Astrocyte of the cerebellum (primary cell): ENCODE measurements around the gene PXDN.

Source experiments
- DNase-seq: peaks from one replicate; pipeline ENCODE4 v3.0.0-alpha.2; 2011; ENCODE audit warnings: low read depth
- H3K4me3 ChIP-seq: 2 replicates; pipeline ENCODE4 v1.5.1; 2011; ENCODE audit warnings: mild to moderate bottlenecking, low read depth, low read length, moderate library complexity
- in situ Hi-C: cut with HindIII; loops from 2 replicates; pipeline ENCODE4 v1.10.0; 2017; ENCODE audit warnings: low sequenced_read_pairs
- TF ChIP-seq, protein P1 (sequence below): IDR thresholded peaks from 2 replicates; pipeline ENCODE4 v1.5.1; 2012; ENCODE audit warnings: low read length, low read depth, moderate library complexity, mild to moderate bottlenecking; ENCODE audit errors: missing control alignments

PXDN gene

DNA sequence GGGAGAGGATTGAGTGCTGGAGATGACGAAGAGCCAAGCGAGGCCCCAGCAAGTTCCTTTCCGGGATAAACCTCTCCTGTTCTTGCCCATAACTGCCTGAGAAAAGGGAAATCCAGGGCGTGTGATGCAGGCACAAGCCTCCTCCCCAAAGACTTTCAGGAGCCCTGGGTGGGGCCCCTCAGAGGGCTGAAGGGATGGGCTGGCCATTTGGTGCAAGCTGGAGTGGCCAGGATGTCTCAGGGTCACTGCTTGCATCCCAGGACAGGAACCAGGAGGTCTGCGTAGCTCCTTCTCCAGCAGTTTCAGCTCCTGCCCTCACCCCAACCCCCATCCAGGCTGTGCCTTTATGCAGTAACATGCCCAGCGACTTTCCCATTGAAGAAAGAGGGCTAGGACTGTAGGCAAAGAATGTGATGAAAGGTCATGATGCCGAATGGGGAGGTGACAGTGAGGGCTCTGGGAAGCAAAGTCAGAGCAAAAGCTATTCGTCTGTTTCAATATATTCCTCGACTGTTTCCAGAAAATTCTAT, 80.2 kb downstream of the PXDN start:
- DNase-seq: no peak
- in situ Hi-C loops: no loop called here
- TF ChIP-seq, protein P1, sequence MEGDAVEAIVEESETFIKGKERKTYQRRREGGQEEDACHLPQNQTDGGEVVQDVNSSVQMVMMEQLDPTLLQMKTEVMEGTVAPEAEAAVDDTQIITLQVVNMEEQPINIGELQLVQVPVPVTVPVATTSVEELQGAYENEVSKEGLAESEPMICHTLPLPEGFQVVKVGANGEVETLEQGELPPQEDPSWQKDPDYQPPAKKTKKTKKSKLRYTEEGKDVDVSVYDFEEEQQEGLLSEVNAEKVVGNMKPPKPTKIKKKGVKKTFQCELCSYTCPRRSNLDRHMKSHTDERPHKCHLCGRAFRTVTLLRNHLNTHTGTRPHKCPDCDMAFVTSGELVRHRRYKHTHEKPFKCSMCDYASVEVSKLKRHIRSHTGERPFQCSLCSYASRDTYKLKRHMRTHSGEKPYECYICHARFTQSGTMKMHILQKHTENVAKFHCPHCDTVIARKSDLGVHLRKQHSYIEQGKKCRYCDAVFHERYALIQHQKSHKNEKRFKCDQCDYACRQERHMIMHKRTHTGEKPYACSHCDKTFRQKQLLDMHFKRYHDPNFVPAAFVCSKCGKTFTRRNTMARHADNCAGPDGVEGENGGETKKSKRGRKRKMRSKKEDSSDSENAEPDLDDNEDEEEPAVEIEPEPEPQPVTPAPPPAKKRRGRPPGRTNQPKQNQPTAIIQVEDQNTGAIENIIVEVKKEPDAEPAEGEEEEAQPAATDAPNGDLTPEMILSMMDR: no peak
- no peak overlapping the region for H3K4me3 ChIP-seq

DNA sequence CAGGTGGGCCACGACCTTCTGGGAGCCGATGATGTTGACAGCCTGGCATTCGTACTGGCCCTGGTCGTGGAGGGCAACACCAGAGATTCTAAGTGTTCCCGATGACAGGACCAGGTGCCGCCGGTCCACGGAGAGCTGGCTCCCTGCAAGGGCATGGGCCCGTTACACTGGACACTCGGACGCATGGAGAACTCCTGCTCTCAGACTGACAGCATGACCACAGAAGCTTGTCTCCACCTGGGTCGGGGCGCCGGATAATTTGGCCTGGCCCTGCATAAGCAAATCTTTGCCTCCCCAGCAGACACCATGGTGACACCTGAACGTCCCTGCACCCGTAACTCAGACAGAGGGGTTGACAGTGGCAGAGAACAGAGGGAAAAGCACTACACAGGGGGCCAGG, 80.7 kb downstream of the PXDN start:
- no peak for DNase-seq
- TF ChIP-seq, protein P1: no peak
- H3K4me3 ChIP-seq: no peak overlapping the region
- in situ Hi-C loops: no loop called here

DNA sequence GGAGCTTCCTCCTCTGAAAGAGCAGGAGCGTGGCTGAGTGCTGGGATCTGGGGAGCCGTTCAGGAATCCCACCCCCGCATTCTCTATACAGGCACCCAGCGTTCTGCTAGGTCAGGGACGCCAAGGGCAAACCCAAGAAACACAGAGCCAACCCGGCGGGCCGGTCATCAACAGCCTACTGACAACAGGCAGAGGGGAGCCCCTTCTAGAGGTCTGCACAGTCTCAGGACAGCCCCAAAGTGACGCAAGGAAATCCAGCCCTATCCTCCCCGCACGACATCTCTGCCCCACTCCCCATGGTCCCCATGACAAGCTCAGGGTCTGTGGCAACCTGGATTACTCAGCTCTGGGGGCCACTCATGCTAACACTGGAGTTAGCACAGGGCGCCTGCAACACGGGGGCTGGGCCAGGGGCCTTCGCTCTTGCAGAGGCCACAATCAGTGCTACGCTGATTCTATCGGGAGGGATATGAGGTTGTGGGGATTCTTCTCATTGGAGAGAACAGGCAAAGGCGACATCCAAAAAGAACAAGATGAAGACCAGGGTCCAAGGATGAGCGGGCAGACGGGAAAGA, 81.6 kb downstream of the PXDN start:
- TF ChIP-seq, protein P1: no peak
- DNase-seq: no peak
- in situ Hi-C loops: no loop called here
- H3K4me3 ChIP-seq: no peak overlapping the region

DNA sequence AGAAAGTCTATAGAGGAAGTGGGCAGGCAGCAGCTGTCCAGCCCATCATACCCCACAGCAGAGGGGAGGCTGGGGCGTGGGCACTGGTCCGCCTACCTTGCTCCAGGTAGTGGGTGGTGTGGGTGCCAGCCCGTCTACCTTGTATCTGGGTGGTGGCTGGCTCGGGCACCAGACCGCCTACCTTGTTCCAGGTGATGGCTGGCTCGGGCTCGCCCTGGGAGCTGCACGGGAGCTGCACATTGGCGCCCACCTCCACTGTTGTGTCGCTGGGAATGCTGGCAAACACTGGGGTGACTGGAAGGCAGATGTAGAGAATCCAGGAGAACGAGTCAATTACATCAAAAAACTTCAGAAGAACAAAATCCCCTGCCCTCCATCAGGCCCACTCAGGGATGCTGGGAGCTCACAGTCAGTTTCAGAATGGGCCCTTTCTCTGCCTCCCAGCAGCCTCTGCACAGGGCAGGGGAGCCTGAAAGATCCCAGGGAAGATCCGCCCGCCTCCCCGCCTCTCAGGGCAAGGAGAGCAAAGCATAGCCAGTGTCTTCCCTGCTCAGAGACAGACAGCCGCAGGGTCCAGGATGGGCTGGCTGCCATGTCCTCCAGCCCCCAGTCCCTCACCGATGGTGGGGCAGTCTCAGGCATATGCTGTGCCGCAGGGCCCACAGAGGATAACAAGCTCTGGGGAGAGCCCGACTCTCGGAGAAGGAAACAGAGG, 82.3 kb downstream of the PXDN start:
- TF ChIP-seq, protein P1: no peak
- in situ Hi-C loops: no loop called here
- no peak for DNase-seq
- no peak overlapping the region for H3K4me3 ChIP-seq

DNA sequence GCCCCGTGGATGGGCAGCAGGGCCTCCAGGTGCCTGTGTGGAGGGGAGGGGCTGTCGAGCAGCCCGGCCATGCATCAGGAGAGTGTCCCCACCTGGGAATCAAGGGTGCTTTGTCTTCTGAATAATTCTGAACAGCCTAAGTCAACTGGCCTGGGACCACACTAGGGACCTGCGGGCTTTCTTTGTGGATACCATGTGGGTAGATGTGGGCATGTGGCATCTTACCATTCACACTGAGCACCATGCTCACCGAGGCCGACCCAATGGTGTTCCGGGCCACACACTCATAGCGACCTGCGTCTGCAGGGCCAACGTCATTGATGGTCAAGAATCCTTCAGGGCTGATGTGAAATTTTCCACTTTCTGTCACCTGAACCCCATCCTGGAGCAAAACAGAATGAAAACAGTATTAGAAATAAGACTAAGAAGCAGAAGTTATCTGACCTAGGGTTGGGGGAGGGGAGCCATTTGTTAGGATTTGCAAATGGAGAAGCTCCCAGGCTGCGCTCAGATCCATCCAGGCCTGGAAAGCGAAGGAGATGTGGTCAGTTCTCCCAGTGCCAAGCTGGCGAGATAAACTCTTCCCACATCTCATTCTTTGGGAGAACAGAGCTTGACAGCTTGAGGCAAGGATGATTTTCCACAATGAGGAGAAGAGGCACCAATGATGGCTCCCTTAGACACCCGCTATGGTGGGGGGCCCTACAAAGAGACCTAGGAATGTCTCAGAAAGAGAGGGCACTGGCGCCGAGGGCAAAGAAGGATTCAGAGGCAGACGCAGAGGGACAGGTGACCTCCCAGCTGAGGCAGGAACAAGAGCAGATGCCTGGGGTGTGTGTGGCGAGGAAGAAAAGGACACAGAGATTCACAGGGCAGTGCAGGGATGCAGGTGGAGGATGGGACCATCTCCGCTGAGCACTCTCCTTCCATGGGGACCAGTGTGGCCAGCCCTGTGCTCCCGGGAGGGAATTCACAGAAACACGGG, 83.4 kb downstream of the PXDN start:
- no peak for DNase-seq
- TF ChIP-seq, protein P1: no peak
- H3K4me3 ChIP-seq: no peak overlapping the region
- in situ Hi-C loops: no loop called here

DNA sequence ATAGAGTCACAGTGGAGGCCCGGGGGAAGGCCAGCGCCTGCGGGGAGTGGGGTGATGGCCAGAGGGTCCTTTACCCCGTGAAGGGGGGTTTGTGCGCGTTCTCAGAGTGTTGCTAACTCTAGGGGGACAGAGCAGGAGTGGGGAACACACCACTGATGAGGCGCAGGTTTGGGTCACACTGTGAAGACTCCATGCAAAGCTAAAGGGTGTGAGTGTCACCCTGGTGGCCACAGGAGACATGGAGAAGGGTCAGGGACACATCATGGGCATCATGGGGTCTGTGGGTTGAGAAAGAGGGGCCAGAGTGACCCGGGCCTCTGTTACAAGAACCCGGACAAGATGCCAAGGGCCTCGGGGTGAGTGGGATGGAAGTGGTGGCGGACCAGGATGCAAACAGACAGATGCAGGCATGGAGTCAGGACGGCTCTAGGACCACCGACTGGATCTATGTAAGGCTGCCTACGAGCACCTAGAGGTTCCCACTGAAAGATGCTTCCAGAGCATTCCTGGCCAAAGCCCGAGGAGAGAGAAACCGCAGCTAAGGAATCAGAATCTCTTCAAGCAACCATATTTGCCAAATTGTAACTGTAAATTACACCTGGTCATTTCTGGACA, 84.3 kb downstream of the PXDN start:
- H3K4me3 ChIP-seq: no peak overlapping the region
- in situ Hi-C loops: loop anchor here (5.0 kb wide), 1 partner anchor 77 kb away; no protein-coding TSS in a partner anchor
- no peak for DNase-seq
- TF ChIP-seq, protein P1: no peak
